ENCODE data around the gene PLCL1.
A peak's percentile ranks its signal among the peaks of the same experiment; 100 is the strongest.

PLCL1 gene

GRCh38 chr2:197804049-197804757 is at the start of gene PLCL1:
Gene PLCL1, plus strand, starts transcription at chr2:197804593.
- peak; percentile 63 to 81 for DNase-seq (ENCODE audit: low read depth in 2 of 2)

- no peak for DNase-seq (ENCODE audit: low read depth in 2 of 2)
Observed at GRCh38 chr2:197759013-197759412, 45.4 kb upstream of the PLCL1 start.

- DNase-seq (ENCODE audit: low read depth in 2 of 2): no peak
Observed at GRCh38 chr2:197759625-197760292, 44.6 kb upstream of the PLCL1 start.

GRCh38 chr2:197760293-197760657 is 44.1 kb upstream of the PLCL1 start:
- no peak for DNase-seq (ENCODE audit: low read depth in 2 of 2)

- no peak for DNase-seq (ENCODE audit: low read depth in 2 of 2)
Observed at GRCh38 chr2:197777823-197778407, 26.5 kb upstream of the PLCL1 start.

GRCh38 chr2:197779261-197779660 is 25.1 kb upstream of the PLCL1 start:
- DNase-seq (ENCODE audit: low read depth in 2 of 2): no peak

GRCh38 chr2:197782126-197782525 is 22.3 kb upstream of the PLCL1 start:
- no peak for DNase-seq (ENCODE audit: low read depth in 2 of 2)

GRCh38 chr2:197784956-197785941 is 19.1 kb upstream of the PLCL1 start, which contains the start of gene BOLL:
Gene BOLL, minus strand, starts transcription at chr2:197785319. Its CDS starts 3,469 bp downstream, at chr2:197781850.
- DNase-seq (ENCODE audit: low read depth in 2 of 2): no peak

GRCh38 chr2:197786010-197786877 is 18.1 kb upstream of the PLCL1 start:
- peak in 1 of 2 donors; percentile 10 for DNase-seq (ENCODE audit: low read depth in 2 of 2)

GRCh38 chr2:197793456-197793855 is 10.9 kb upstream of the PLCL1 start:
- no peak for DNase-seq (ENCODE audit: low read depth in 2 of 2)

GRCh38 chr2:197795277-197795676 is 9.1 kb upstream of the PLCL1 start:
- no peak for DNase-seq (ENCODE audit: low read depth in 2 of 2)

GRCh38 chr2:197798187-197798586 is 6.2 kb upstream of the PLCL1 start:
- no peak for DNase-seq (ENCODE audit: low read depth in 2 of 2)

- no peak for DNase-seq (ENCODE audit: low read depth in 2 of 2)
Observed at GRCh38 chr2:197799068-197799467, 5.3 kb upstream of the PLCL1 start.

- DNase-seq (ENCODE audit: low read depth in 2 of 2): no peak
Observed at GRCh38 chr2:197800091-197800490, 4.3 kb upstream of the PLCL1 start.

- DNase-seq (ENCODE audit: low read depth in 2 of 2): no peak
Observed at GRCh38 chr2:197801033-197801432, 3.4 kb upstream of the PLCL1 start.

GRCh38 chr2:197803033-197803444 is 1.4 kb upstream of the PLCL1 start:
- no peak for DNase-seq (ENCODE audit: low read depth in 2 of 2)

GRCh38 chr2:197804758-197805714 is 643 bp downstream of the PLCL1 start:
- DNase-seq (ENCODE audit: low read depth in 2 of 2): no peak

- no peak for DNase-seq (ENCODE audit: low read depth in 2 of 2)
Observed at GRCh38 chr2:197805715-197806633, 1.6 kb downstream of the PLCL1 start.

GRCh38 chr2:197809064-197809463 is 4.7 kb downstream of the PLCL1 start:
- DNase-seq (ENCODE audit: low read depth in 2 of 2): no peak
